Endodermal cell (in vitro differentiated cells): ENCODE results near the gene TNS3. TPM values are rescaled to one million over a fixed set of nuclear protein-coding genes. Genes with fewer than 3 reads are reported as not detected.
"Not testable (repeated sequence)": the region's sequence is repeated elsewhere in the genome, so short reads cannot be mapped to it uniquely, and the experiment has no call there.

Experiments used
- DNase-seq: peaks from one replicate; pipeline ENCODE4 v3.0.0-alpha.2; 2017
- H3K27ac ChIP-seq: 2 replicates; pipeline ENCODE4 v1.5.1; 2013; ENCODE audit warnings: mild to moderate bottlenecking, low read depth, low read length, moderate library complexity
- H3K27me3 ChIP-seq: 2 replicates; pipeline ENCODE4 v1.6.1; 2013; ENCODE audit warnings: mild to moderate bottlenecking, low read length, moderate library complexity; ENCODE audit not compliant: insufficient read depth, control insufficient read depth, poor library complexity, severe bottlenecking
- H3K36me3 ChIP-seq: 2 replicates; pipeline ENCODE4 v1.7.0; 2013; ENCODE audit warnings: mild to moderate bottlenecking, low read length, moderate library complexity; ENCODE audit not compliant: control insufficient read depth, insufficient read depth
- H3K4me1 ChIP-seq: one replicate; pipeline ENCODE4 v1.7.0; 2013; ENCODE audit warnings: low read length; ENCODE audit not compliant: control insufficient read depth, insufficient read depth
- H3K4me3 ChIP-seq: 2 replicates; pipeline ENCODE4 v1.5.1; 2013; ENCODE audit warnings: mild to moderate bottlenecking, low read length, moderate library complexity
- H3K9ac ChIP-seq: 2 replicates; pipeline ENCODE4 v1.6.1; 2013; ENCODE audit warnings: mild to moderate bottlenecking, low read length, moderate library complexity; ENCODE audit not compliant: poor library complexity, severe bottlenecking; ENCODE audit errors: extremely low read depth
- H3K9me3 ChIP-seq: 2 replicates; pipeline ENCODE4 v1.6.1; 2013; ENCODE audit warnings: mild to moderate bottlenecking, low read length, moderate library complexity; ENCODE audit not compliant: control insufficient read depth
- H3K27ac Mint-ChIP-seq: 2 replicates; pipeline ENCODE4 v1.8.0; 2020; ENCODE audit warnings: mixed read lengths
- H3K27me3 Mint-ChIP-seq: 2 replicates; pipeline ENCODE4 v1.8.0; 2021; ENCODE audit warnings: mild to moderate bottlenecking, mixed read lengths; ENCODE audit not compliant: insufficient read depth
- H3K36me3 Mint-ChIP-seq: 2 replicates; pipeline ENCODE4 v1.8.0; 2020; ENCODE audit warnings: low read depth, mixed read lengths
- H3K4me1 Mint-ChIP-seq: 2 replicates; pipeline ENCODE4 v1.8.0; 2020; ENCODE audit warnings: mixed read lengths
- H3K4me3 Mint-ChIP-seq: 2 replicates; pipeline ENCODE4 v1.8.0; 2020; ENCODE audit warnings: mild to moderate bottlenecking, moderate library complexity, mixed read lengths
- H3K9me3 Mint-ChIP-seq: 2 replicates; pipeline ENCODE4 v1.8.0; 2020; ENCODE audit warnings: mild to moderate bottlenecking, mixed read lengths
- CTCF ChIP-seq: fragments of 200-600 bp; sonication (generic); conservative IDR thresholded peaks from 2 replicates; pipeline ENCODE4 v1.5.0; 2021; ENCODE audit warnings: antibody characterized with exemption, mild to moderate bottlenecking
- WGBS, 2 experiments: methylation state at CpG; one replicate each; pipeline versions ENCODE4 v1.1.5 to v1.1.7; 2013; ENCODE audit warnings: missing lambda C conversion rate in 2 of 2, mixed read lengths in 1 of 2; ENCODE audit not compliant: insufficient coverage in 1 of 2, insufficient read length in 1 of 2; 5-methylcytosine and 5-hydroxymethylcytosine counted together
- total RNA-seq, 2 donors: library from RNA; stranded (reverse); fragmentation: NEBNext Ultra II Directional in 1 of 2; extraction: Animal tissue kit (Norgen Biotek cat#: 25700) in 1 of 2; gene quantifications; 2 replicates in 1 of 2; 3 replicates in 1 of 2; pipeline ENCODE4 v1.2.1, GENCODE V29; 2021

TNS3 gene
- total RNA-seq, 2 donors from 2014 or later, result 33.8 to 38.5 TPM

- Histone ChIP-seq H3K9me3 (no peaks in the 10 kb centered on the region), H3K27me3 (no peaks in the 10 kb centered on the region), H3K36me3 (no peaks in the 10 kb centered on the region), H3K27ac (no peak overlapping the region), H3K4me1 (no peaks in the 10 kb centered on the region), H3K9ac (no peak overlapping the region), H3K4me3 (no peak overlapping the region)
- no peak overlapping the region for H3K4me3 Mint-ChIP-seq
- H3K27me3 Mint-ChIP-seq, result peaks cover 4% of the 10 kb centered on the region
- no peak for TF ChIP-seq CTCF
- no peak for DNase-seq
- H3K9me3 Mint-ChIP-seq, result no peaks in the 10 kb centered on the region
- H3K36me3 Mint-ChIP-seq, result no peaks in the 10 kb centered on the region
- H3K27ac Mint-ChIP-seq, result no peak overlapping the region
- peaks cover 6% of the 10 kb centered on the region for H3K4me1 Mint-ChIP-seq
- WGBS, 2 experiments, result 85 to 94% methylated on average over 5 to 8 of the region's 8 CpGs
These were observed 317.8 kb downstream of the TNS3 start for GRCh38 chr7:47264021-47264651.

GRCh38 chr7:47262881-47263280, 319.0 kb downstream of the TNS3 start:
- no peak overlapping the region for H3K4me3 ChIP-seq
- TF ChIP-seq CTCF, result no peak
- no peaks in the 10 kb centered on the region for H3K27me3 ChIP-seq
- DNase-seq, result no peak
- no peaks in the 10 kb centered on the region for H3K36me3 ChIP-seq
- Mint-ChIP-seq H3K27ac (no peak overlapping the region), H3K27me3 (peaks cover 4% of the 10 kb centered on the region), H3K36me3 (no peaks in the 10 kb centered on the region), H3K9me3 (no peaks in the 10 kb centered on the region), H3K4me3 (no peak overlapping the region), H3K4me1 (peaks cover 6% of the 10 kb centered on the region)
- no peak overlapping the region for H3K9ac ChIP-seq
- WGBS, 2 experiments, result 92% methylated on average over 3 of the region's 3 CpGs; no CpG with 5 or more reads in 1 of the 2 experiments
- H3K27ac ChIP-seq, result no peak overlapping the region
- H3K4me1 ChIP-seq, result no peaks in the 10 kb centered on the region
- no peaks in the 10 kb centered on the region for H3K9me3 ChIP-seq

GRCh38 chr7:47262160-47262559, 319.8 kb downstream of the TNS3 start:
- H3K9me3 Mint-ChIP-seq, H3K36me3 Mint-ChIP-seq, H3K27ac Mint-ChIP-seq, H3K36me3 ChIP-seq, H3K27me3 Mint-ChIP-seq, H3K4me3 Mint-ChIP-seq, H3K4me1 ChIP-seq, H3K4me1 Mint-ChIP-seq, H3K9ac ChIP-seq, H3K27me3 ChIP-seq, H3K27ac ChIP-seq, DNase-seq, H3K4me3 ChIP-seq, H3K9me3 ChIP-seq: not testable (repeated sequence)
- 94 to 95% methylated on average over 5 to 10 of the region's 11 CpGs for WGBS, 2 experiments

- Histone ChIP-seq H3K9ac (no peak overlapping the region), H3K9me3 (no peaks in the 10 kb centered on the region), H3K27me3 (peaks cover 3% of the 10 kb centered on the region), H3K4me1 (no peaks in the 10 kb centered on the region), H3K27ac (no peak overlapping the region), H3K36me3 (no peaks in the 10 kb centered on the region), H3K4me3 (no peak overlapping the region)
- no peaks in the 10 kb centered on the region for H3K36me3 Mint-ChIP-seq
- 96 to 100% methylated on average over 1 of the region's 1 CpG for WGBS, 2 experiments
- DNase-seq, result no peak
- H3K27ac Mint-ChIP-seq, result no peak overlapping the region
- TF ChIP-seq CTCF, result no peak
- no peak overlapping the region for H3K4me3 Mint-ChIP-seq
- no peaks in the 10 kb centered on the region for H3K4me1 Mint-ChIP-seq
- H3K9me3 Mint-ChIP-seq, result no peaks in the 10 kb centered on the region
- H3K27me3 Mint-ChIP-seq, result peaks cover 20% of the 10 kb centered on the region
These were observed 321.6 kb downstream of the TNS3 start for GRCh38 chr7:47260270-47260669.
